Breast epithelium (tissue), 3 donors: Measurements from ENCODE around the gene LRRC36.

Source experiments
- POLR2A ChIP-seq: fragments of 450-650 bp; IDR thresholded peaks from one replicate; pipeline ENCODE4 v1.6.1; 2016; ENCODE audit warnings: antibody characterized with exemption, mild to moderate bottlenecking, moderate library complexity
- POLR2AphosphoS5 ChIP-seq, 3 donors: sonication (generic); formaldehyde crosslinking; IDR thresholded peaks; one replicate each; pipeline ENCODE4 v1.6.1; 2017; ENCODE audit warnings: antibody characterized with exemption in 3 of 3
- TF ChIP-seq, protein P1 (sequence below), 3 donors: fragments of 450-650 bp; IDR thresholded peaks; one replicate each; pipeline ENCODE4 v1.5.1; 2016 to 2017; ENCODE audit warnings: antibody characterized with exemption in 3 of 3, mild to moderate bottlenecking in 3 of 3, moderate library complexity in 3 of 3

DNA sequence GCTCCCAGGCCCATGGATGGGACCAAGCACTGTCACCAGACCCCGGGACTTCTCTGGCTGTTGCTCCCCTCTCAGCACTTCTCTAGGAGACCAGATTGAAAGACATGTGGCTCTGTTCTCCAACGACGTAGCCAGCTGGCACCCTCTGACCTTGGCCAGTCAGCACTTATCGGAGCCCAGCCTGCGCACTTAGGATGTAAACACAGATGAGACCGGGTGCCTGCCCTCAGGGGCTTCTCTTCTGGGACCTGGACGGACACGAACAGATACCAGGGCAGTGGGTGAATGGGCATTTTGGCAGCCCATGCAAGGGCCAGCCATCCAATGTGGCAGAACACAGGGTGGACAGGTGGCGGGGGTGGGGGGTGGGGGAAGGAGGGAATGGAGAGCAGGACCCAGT, 83.0 kb downstream of the LRRC36 start:
- TF ChIP-seq POLR2A (no peak), POLR2AphosphoS5 (IDR thresholded peaks at IDR 0.05) (no peak)
- TF ChIP-seq, protein P1, sequence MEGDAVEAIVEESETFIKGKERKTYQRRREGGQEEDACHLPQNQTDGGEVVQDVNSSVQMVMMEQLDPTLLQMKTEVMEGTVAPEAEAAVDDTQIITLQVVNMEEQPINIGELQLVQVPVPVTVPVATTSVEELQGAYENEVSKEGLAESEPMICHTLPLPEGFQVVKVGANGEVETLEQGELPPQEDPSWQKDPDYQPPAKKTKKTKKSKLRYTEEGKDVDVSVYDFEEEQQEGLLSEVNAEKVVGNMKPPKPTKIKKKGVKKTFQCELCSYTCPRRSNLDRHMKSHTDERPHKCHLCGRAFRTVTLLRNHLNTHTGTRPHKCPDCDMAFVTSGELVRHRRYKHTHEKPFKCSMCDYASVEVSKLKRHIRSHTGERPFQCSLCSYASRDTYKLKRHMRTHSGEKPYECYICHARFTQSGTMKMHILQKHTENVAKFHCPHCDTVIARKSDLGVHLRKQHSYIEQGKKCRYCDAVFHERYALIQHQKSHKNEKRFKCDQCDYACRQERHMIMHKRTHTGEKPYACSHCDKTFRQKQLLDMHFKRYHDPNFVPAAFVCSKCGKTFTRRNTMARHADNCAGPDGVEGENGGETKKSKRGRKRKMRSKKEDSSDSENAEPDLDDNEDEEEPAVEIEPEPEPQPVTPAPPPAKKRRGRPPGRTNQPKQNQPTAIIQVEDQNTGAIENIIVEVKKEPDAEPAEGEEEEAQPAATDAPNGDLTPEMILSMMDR (IDR thresholded peaks at IDR 0.05), result no peak
